ENCODE data around the gene ZFP90. TPM values are rescaled to one million over a fixed set of nuclear protein-coding genes. Genes with fewer than 3 reads are reported as not detected.

Gene ZFP90
- total RNA-seq, 1 donor from 2014 or later, result 19.3 TPM

GRCh38 chr16:68499006-68499405 lies 40.1 kb upstream of the ZFP90 start:
- H3K4me1 ChIP-seq (ENCODE audit: control insufficient read depth in 3 of 3, insufficient read depth in 3 of 3, low read length in 3 of 3), result no peaks in the 10 kb centered on the region
- no peak overlapping the region for H3K4me3 ChIP-seq (ENCODE audit: low read length in 3 of 3)
- H3K9ac ChIP-seq (ENCODE audit: low read depth in 1 of 3, low read length in 3 of 3), result no peak overlapping the region
- no peaks in the 10 kb centered on the region for H3K9me3 ChIP-seq (ENCODE audit: control insufficient read depth in 3 of 3, low read length in 3 of 3)
- peaks cover 0 to 7% (median 3%) of the 10 kb centered on the region in 3 donors for H3K27me3 ChIP-seq (ENCODE audit: control insufficient read depth in 3 of 3, insufficient read depth in 3 of 3, low read length in 3 of 3)
- no peak overlapping the region for H3K27ac ChIP-seq (ENCODE audit: low read depth, low read length)
- H3K36me3 ChIP-seq (ENCODE audit: control insufficient read depth in 3 of 3, insufficient read depth in 3 of 3, low read length in 3 of 3), result no peaks in the 10 kb centered on the region

DNA sequence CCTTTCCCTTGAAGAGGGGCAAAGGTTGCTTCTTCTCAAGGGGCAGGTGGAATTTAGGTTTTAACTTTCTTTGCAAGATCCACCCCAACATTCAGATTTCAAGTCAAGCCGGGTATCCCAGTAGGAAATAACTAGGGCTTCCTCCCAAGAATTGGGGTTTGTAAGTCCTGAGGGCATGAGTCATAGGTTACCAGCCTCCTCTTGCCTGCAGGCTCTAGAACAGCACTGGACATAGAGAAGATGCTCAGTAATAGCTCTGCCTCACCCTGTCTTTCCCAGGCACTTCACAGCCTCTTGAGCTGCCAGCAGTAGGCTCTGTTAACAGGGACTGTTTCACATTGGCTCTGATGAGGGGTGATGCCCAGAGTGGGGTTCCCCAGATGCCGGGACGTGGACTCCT lies 35.8 kb upstream of the ZFP90 start:
- H3K4me3 ChIP-seq (ENCODE audit: low read length in 3 of 3), result no peak overlapping the region
- H3K36me3 ChIP-seq (ENCODE audit: control insufficient read depth in 3 of 3, insufficient read depth in 3 of 3, low read length in 3 of 3), result no peaks in the 10 kb centered on the region
- no peaks in the 10 kb centered on the region for H3K9me3 ChIP-seq (ENCODE audit: control insufficient read depth in 3 of 3, low read length in 3 of 3)
- H3K4me1 ChIP-seq (ENCODE audit: control insufficient read depth in 3 of 3, insufficient read depth in 3 of 3, low read length in 3 of 3), result no peaks in the 10 kb centered on the region
- H3K9ac ChIP-seq (ENCODE audit: low read depth in 1 of 3, low read length in 3 of 3), result no peak overlapping the region
- peaks cover 0 to 15% (median 8%) of the 10 kb centered on the region in 3 donors for H3K27me3 ChIP-seq (ENCODE audit: control insufficient read depth in 3 of 3, insufficient read depth in 3 of 3, low read length in 3 of 3)
- H3K27ac ChIP-seq (ENCODE audit: low read depth, low read length), result no peak overlapping the region

GRCh38 chr16:68504066-68504465 lies 35.0 kb upstream of the ZFP90 start:
- no peak overlapping the region for H3K4me3 ChIP-seq (ENCODE audit: low read length in 3 of 3)
- no peaks in the 10 kb centered on the region for H3K36me3 ChIP-seq (ENCODE audit: control insufficient read depth in 3 of 3, insufficient read depth in 3 of 3, low read length in 3 of 3)
- H3K4me1 ChIP-seq (ENCODE audit: control insufficient read depth in 3 of 3, insufficient read depth in 3 of 3, low read length in 3 of 3), result no peaks in the 10 kb centered on the region
- H3K27ac ChIP-seq (ENCODE audit: low read depth, low read length), result no peak overlapping the region
- peaks cover 0 to 18% (median 8%) of the 10 kb centered on the region in 3 donors for H3K27me3 ChIP-seq (ENCODE audit: control insufficient read depth in 3 of 3, insufficient read depth in 3 of 3, low read length in 3 of 3)
- H3K9me3 ChIP-seq (ENCODE audit: control insufficient read depth in 3 of 3, low read length in 3 of 3), result no peaks in the 10 kb centered on the region
- no peak overlapping the region for H3K9ac ChIP-seq (ENCODE audit: low read depth in 1 of 3, low read length in 3 of 3)

DNA sequence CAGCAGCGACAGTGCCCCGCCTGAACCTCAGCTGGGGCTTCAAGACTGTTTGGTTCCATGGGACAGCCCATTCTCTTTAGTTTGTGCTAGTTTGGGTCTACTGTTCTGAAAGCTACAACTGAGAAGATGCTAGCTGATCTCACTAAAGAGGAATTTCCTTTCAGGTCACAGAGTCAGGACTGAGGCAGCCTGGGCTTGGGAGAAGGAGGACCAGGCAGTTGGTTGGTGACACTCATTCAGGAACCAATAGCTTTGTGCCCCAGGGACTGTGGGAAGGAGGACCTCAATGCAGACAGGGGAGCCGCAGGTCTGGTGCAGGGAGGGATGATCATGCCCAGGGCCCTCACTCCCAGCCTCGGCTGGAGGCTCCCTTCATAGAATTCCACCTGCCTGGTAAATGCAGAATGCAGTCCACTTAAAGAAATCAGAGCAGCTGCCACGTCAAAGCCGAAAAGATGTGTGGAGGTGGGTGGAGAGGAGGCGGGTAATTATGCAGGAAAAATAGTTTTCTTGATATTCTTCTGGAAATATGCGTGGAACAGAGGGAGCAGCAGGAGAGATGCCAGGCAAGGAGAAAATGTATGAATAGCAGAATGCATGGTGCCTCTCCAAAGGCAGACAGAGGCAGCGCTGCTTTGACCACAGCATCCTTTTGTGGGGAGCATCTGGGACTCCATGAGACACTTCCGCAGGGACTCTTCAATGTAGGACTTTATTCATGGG lies 32.6 kb upstream of the ZFP90 start:
- Histone ChIP-seq H3K36me3 (ENCODE audit: control insufficient read depth in 3 of 3, insufficient read depth in 3 of 3, low read length in 3 of 3) (no peaks in the 10 kb centered on the region), H3K27me3 (ENCODE audit: control insufficient read depth in 3 of 3, insufficient read depth in 3 of 3, low read length in 3 of 3) (peaks cover 3 to 34% (median 13%) of the 10 kb centered on the region in 3 donors), H3K4me3 (ENCODE audit: low read length in 3 of 3) (no peak overlapping the region), H3K27ac (ENCODE audit: low read depth, low read length) (no peak overlapping the region), H3K9ac (ENCODE audit: low read depth in 1 of 3, low read length in 3 of 3) (no peak overlapping the region), H3K4me1 (ENCODE audit: control insufficient read depth in 3 of 3, insufficient read depth in 3 of 3, low read length in 3 of 3) (peaks cover 0 to 4% (median 0%) of the 10 kb centered on the region in 3 donors), H3K9me3 (ENCODE audit: control insufficient read depth in 3 of 3, low read length in 3 of 3) (no peaks in the 10 kb centered on the region)

- no peak overlapping the region for H3K9ac ChIP-seq (ENCODE audit: low read depth in 1 of 3, low read length in 3 of 3)
- peaks cover 0 to 4% (median 0%) of the 10 kb centered on the region in 3 donors for H3K4me1 ChIP-seq (ENCODE audit: control insufficient read depth in 3 of 3, insufficient read depth in 3 of 3, low read length in 3 of 3)
- no peaks in the 10 kb centered on the region for H3K9me3 ChIP-seq (ENCODE audit: control insufficient read depth in 3 of 3, low read length in 3 of 3)
- no peak overlapping the region for H3K27ac ChIP-seq (ENCODE audit: low read depth, low read length)
- H3K36me3 ChIP-seq (ENCODE audit: control insufficient read depth in 3 of 3, insufficient read depth in 3 of 3, low read length in 3 of 3), result no peaks in the 10 kb centered on the region
- peaks cover 3 to 34% (median 13%) of the 10 kb centered on the region in 3 donors for H3K27me3 ChIP-seq (ENCODE audit: control insufficient read depth in 3 of 3, insufficient read depth in 3 of 3, low read length in 3 of 3)
- no peak overlapping the region for H3K4me3 ChIP-seq (ENCODE audit: low read length in 3 of 3)
Measured at GRCh38 chr16:68508013-68508412, 31.1 kb upstream of the ZFP90 start.

DNA sequence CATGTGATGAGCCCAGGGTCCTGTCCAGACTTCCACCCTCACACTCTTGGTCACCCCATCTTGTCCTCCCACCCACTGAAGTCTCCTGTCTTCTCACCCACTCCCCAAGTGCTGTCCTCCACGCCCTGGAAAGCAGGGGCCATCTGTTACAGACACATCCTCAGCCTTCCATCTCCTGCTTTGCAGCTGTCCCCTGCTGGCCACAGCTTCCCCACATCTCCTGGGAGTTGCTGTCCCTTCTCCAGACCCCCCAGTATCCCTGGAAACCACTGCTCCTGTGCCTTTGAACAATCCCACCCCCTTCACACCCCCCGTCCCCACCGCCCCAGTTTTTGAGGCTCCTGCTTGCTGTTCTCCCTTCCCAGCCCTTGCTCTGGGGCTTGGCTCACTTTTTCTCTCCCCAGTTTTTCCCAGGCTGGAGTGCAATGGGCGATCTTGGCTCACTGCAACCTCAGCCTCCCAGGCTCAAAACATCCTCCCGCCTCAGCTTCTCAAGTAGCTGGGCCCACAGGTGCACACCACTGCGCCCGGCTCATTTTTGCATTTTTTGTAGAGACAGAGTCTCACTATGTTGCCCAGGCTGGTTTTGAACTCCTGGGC lies 30.4 kb upstream of the ZFP90 start:
- Histone ChIP-seq H3K9ac (ENCODE audit: low read depth in 1 of 3, low read length in 3 of 3) (no peak overlapping the region), H3K36me3 (ENCODE audit: control insufficient read depth in 3 of 3, insufficient read depth in 3 of 3, low read length in 3 of 3) (no peaks in the 10 kb centered on the region), H3K27ac (ENCODE audit: low read depth, low read length) (no peak overlapping the region), H3K4me3 (ENCODE audit: low read length in 3 of 3) (no peak overlapping the region), H3K4me1 (ENCODE audit: control insufficient read depth in 3 of 3, insufficient read depth in 3 of 3, low read length in 3 of 3) (peaks cover 0 to 4% (median 0%) of the 10 kb centered on the region in 3 donors), H3K9me3 (ENCODE audit: control insufficient read depth in 3 of 3, low read length in 3 of 3) (no peaks in the 10 kb centered on the region), H3K27me3 (ENCODE audit: control insufficient read depth in 3 of 3, insufficient read depth in 3 of 3, low read length in 3 of 3) (peaks cover 3 to 34% (median 13%) of the 10 kb centered on the region in 3 donors)

- H3K36me3 ChIP-seq (ENCODE audit: control insufficient read depth in 3 of 3, insufficient read depth in 3 of 3, low read length in 3 of 3), result no peaks in the 10 kb centered on the region
- H3K27ac ChIP-seq (ENCODE audit: low read depth, low read length), result no peak overlapping the region
- peaks cover 3 to 34% (median 13%) of the 10 kb centered on the region in 3 donors for H3K27me3 ChIP-seq (ENCODE audit: control insufficient read depth in 3 of 3, insufficient read depth in 3 of 3, low read length in 3 of 3)
- peaks cover 0 to 4% (median 0%) of the 10 kb centered on the region in 3 donors for H3K4me1 ChIP-seq (ENCODE audit: control insufficient read depth in 3 of 3, insufficient read depth in 3 of 3, low read length in 3 of 3)
- no peak overlapping the region for H3K9ac ChIP-seq (ENCODE audit: low read depth in 1 of 3, low read length in 3 of 3)
- H3K9me3 ChIP-seq (ENCODE audit: control insufficient read depth in 3 of 3, low read length in 3 of 3), result no peaks in the 10 kb centered on the region
- no peak overlapping the region for H3K4me3 ChIP-seq (ENCODE audit: low read length in 3 of 3)
Measured at GRCh38 chr16:68509381-68509780, 29.7 kb upstream of the ZFP90 start.

DNA sequence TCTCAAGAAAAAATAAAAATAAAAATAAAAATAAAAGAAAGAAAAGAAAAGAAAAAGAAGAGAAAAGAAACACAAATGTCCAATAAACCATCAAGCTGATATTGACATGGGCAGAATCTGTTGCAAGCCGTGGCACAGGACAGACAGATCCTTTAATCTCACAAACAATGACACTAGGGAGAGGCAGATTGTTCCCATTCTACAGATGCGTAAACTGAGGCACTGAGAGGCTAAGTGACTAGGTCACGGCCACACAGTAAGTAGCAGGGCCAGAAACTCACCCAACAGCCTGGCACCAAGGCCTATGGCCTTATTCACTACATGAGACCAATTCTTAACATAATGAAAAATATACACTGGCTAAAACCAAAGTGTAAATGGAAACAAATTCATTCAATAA lies 28.3 kb upstream of the ZFP90 start:
- peaks cover 3 to 30% (median 11%) of the 10 kb centered on the region in 3 donors for H3K27me3 ChIP-seq (ENCODE audit: control insufficient read depth in 3 of 3, insufficient read depth in 3 of 3, low read length in 3 of 3)
- H3K9me3 ChIP-seq (ENCODE audit: control insufficient read depth in 3 of 3, low read length in 3 of 3), result no peaks in the 10 kb centered on the region
- no peaks in the 10 kb centered on the region for H3K36me3 ChIP-seq (ENCODE audit: control insufficient read depth in 3 of 3, insufficient read depth in 3 of 3, low read length in 3 of 3)
- no peak overlapping the region for H3K4me3 ChIP-seq (ENCODE audit: low read length in 3 of 3)
- peaks cover 0 to 4% (median 0%) of the 10 kb centered on the region in 3 donors for H3K4me1 ChIP-seq (ENCODE audit: control insufficient read depth in 3 of 3, insufficient read depth in 3 of 3, low read length in 3 of 3)
- H3K9ac ChIP-seq (ENCODE audit: low read depth in 1 of 3, low read length in 3 of 3), result no peak overlapping the region
- H3K27ac ChIP-seq (ENCODE audit: low read depth, low read length), result no peak overlapping the region

DNA sequence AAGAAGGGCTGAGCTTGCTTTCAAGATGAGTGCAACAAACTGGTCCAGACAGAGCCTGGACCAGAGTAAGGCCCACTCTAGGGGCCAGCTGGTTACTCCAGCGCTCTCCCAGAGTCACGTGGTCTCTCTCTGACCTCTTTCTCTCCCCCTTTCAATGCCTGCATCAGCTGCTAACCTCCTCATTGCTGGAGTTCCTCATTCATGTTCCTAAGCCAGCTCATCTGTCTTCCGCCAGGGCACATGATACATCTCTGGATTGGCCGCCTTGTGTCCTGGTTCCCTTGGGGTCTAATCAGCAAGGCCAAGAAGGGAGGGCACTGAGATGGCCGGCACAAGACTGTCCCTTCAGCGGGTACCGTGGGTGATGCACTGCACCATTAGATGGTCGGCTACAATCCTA lies 26.9 kb upstream of the ZFP90 start:
- no peak overlapping the region for H3K9ac ChIP-seq (ENCODE audit: low read depth in 1 of 3, low read length in 3 of 3)
- no peaks in the 10 kb centered on the region for H3K36me3 ChIP-seq (ENCODE audit: control insufficient read depth in 3 of 3, insufficient read depth in 3 of 3, low read length in 3 of 3)
- H3K4me3 ChIP-seq (ENCODE audit: low read length in 3 of 3), result no peak overlapping the region
- H3K27ac ChIP-seq (ENCODE audit: low read depth, low read length), result no peak overlapping the region
- H3K9me3 ChIP-seq (ENCODE audit: control insufficient read depth in 3 of 3, low read length in 3 of 3), result no peaks in the 10 kb centered on the region
- H3K27me3 ChIP-seq (ENCODE audit: control insufficient read depth in 3 of 3, insufficient read depth in 3 of 3, low read length in 3 of 3), result peaks cover 3 to 25% (median 11%) of the 10 kb centered on the region in 3 donors
- H3K4me1 ChIP-seq (ENCODE audit: control insufficient read depth in 3 of 3, insufficient read depth in 3 of 3, low read length in 3 of 3), result peaks cover 0 to 4% (median 0%) of the 10 kb centered on the region in 3 donors

GRCh38 chr16:68512742-68513141 lies 26.3 kb upstream of the ZFP90 start:
- H3K9ac ChIP-seq (ENCODE audit: low read depth in 1 of 3, low read length in 3 of 3), result no peak overlapping the region

More at GRCh38 chr16:68512742-68513141, 26.3 kb upstream of the ZFP90 start:
- H3K9me3 ChIP-seq (ENCODE audit: control insufficient read depth in 3 of 3, low read length in 3 of 3), result no peaks in the 10 kb centered on the region
- no peak overlapping the region for H3K4me3 ChIP-seq (ENCODE audit: low read length in 3 of 3)
- H3K27ac ChIP-seq (ENCODE audit: low read depth, low read length), result no peak overlapping the region
- peaks cover 0 to 4% (median 0%) of the 10 kb centered on the region in 3 donors for H3K4me1 ChIP-seq (ENCODE audit: control insufficient read depth in 3 of 3, insufficient read depth in 3 of 3, low read length in 3 of 3)
- H3K27me3 ChIP-seq (ENCODE audit: control insufficient read depth in 3 of 3, insufficient read depth in 3 of 3, low read length in 3 of 3), result peaks cover 3 to 19% (median 6%) of the 10 kb centered on the region in 3 donors
- no peaks in the 10 kb centered on the region for H3K36me3 ChIP-seq (ENCODE audit: control insufficient read depth in 3 of 3, insufficient read depth in 3 of 3, low read length in 3 of 3)
